NCI-H748 (cell line): ENCODE data around the gene AXIN2.
A peak's percentile ranks its signal among the peaks of the same experiment; 100 is the strongest.

Experiments
- DNase-seq: peaks from one replicate; lab custom pipeline; 2025; ENCODE audit not compliant: unreplicated experiment; lab: John Stamatoyannopoulos, UW

The AXIN2 gene

GRCh38 chr17:65554553-65555223 is 6.8 kb downstream of the AXIN2 start:
- DNase-seq: peak; percentile 79

GRCh38 chr17:65553646-65554552 is 7.5 kb downstream of the AXIN2 start:
- DNase-seq: no peak

GRCh38 chr17:65553009-65553645 is 8.3 kb downstream of the AXIN2 start:
- no peak for DNase-seq

GRCh38 chr17:65552214-65552613 is 9.2 kb downstream of the AXIN2 start:
- DNase-seq: no peak

- DNase-seq: no peak
Measured at GRCh38 chr17:65551267-65552040, 10.0 kb downstream of the AXIN2 start.

GRCh38 chr17:65550758-65551157 is 10.7 kb downstream of the AXIN2 start:
- DNase-seq: no peak

GRCh38 chr17:65550075-65550662 is 11.3 kb downstream of the AXIN2 start:
- no peak for DNase-seq

- no peak for DNase-seq
Measured at GRCh38 chr17:65548269-65548969, 13.0 kb downstream of the AXIN2 start.

GRCh38 chr17:65547253-65547670 is 14.2 kb downstream of the AXIN2 start:
- no peak for DNase-seq

GRCh38 chr17:65546579-65546978 is 14.9 kb downstream of the AXIN2 start:
- DNase-seq: no peak

- DNase-seq: no peak
Measured at GRCh38 chr17:65545705-65546523, 15.5 kb downstream of the AXIN2 start.

GRCh38 chr17:65544672-65545071 is 16.8 kb downstream of the AXIN2 start:
- no peak for DNase-seq

GRCh38 chr17:65542610-65543009 is 18.8 kb downstream of the AXIN2 start:
- no peak for DNase-seq

GRCh38 chr17:65542067-65542466 is 19.4 kb downstream of the AXIN2 start:
- no peak for DNase-seq

GRCh38 chr17:65541453-65541852 is 20.0 kb downstream of the AXIN2 start:
- DNase-seq: no peak

GRCh38 chr17:65539630-65540266 is 21.7 kb downstream of the AXIN2 start:
- DNase-seq: no peak

- no peak for DNase-seq
Measured at GRCh38 chr17:65538675-65539529, 22.5 kb downstream of the AXIN2 start.
